ENCODE data around the gene NUP205.

DNA sequence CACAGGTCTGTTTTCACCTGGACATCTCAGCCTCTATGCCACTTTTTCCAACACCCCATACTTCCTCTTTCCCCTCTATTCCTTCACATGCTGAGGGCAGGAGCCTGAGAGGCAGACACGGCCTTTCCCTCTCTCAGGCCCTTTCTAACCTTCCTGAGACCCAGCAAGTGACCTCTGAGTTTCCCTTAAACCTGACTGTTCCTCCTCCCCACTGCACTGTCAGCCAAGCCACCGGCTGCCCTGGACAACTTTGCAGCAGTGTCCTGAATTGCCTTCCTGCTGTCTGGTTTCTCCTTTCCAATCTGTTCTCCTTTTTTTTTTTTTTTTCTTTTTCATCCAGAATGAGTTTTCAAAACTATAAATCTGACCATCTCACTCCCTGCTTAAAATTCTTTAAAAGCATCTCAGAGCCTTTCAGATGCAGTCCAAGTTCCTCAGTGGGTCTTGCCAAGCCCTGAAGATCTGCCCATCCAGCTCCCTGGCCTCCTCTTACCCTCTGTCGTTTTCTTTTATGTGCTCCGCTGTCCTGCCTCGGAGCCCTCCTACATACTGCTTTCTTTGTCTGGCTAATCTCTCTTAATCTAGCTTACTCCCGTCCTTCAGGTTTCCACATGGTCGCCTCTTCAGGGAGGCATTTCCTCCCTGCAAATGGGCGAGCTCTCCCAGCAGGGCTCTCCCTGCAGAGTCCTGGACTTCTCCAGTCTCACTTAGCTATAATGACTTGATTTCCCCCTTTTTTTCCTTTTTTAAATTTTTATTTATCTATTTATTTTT lies 139.7 kb downstream of the NUP205 start:
- TF ChIP-seq, protein P1, sequence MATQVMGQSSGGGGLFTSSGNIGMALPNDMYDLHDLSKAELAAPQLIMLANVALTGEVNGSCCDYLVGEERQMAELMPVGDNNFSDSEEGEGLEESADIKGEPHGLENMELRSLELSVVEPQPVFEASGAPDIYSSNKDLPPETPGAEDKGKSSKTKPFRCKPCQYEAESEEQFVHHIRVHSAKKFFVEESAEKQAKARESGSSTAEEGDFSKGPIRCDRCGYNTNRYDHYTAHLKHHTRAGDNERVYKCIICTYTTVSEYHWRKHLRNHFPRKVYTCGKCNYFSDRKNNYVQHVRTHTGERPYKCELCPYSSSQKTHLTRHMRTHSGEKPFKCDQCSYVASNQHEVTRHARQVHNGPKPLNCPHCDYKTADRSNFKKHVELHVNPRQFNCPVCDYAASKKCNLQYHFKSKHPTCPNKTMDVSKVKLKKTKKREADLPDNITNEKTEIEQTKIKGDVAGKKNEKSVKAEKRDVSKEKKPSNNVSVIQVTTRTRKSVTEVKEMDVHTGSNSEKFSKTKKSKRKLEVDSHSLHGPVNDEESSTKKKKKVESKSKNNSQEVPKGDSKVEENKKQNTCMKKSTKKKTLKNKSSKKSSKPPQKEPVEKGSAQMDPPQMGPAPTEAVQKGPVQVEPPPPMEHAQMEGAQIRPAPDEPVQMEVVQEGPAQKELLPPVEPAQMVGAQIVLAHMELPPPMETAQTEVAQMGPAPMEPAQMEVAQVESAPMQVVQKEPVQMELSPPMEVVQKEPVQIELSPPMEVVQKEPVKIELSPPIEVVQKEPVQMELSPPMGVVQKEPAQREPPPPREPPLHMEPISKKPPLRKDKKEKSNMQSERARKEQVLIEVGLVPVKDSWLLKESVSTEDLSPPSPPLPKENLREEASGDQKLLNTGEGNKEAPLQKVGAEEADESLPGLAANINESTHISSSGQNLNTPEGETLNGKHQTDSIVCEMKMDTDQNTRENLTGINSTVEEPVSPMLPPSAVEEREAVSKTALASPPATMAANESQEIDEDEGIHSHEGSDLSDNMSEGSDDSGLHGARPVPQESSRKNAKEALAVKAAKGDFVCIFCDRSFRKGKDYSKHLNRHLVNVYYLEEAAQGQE (IDR thresholded peaks at IDR 0.05; ENCODE audit: borderline replicate concordance in 1 of 2, low read depth in 1 of 2, low read length in 2 of 2): no peak
- no peak for TF ChIP-seq EHMT2 (IDR thresholded peaks at IDR 0.05; ENCODE audit: borderline replicate concordance, low read depth, low read length)
- TF ChIP-seq EZH2 (conservative IDR thresholded peaks at IDR 0.05; ENCODE audit: low read depth, low read length): no peak
- no peak for TF ChIP-seq ZNF737 (CRISPR knock-in tag; IDR thresholded peaks at IDR 0.05; ENCODE audit: borderline replicate concordance)

Data from HepG2 (cell line).